ENCODE results near the gene DPYD.

The DPYD gene

DNA sequence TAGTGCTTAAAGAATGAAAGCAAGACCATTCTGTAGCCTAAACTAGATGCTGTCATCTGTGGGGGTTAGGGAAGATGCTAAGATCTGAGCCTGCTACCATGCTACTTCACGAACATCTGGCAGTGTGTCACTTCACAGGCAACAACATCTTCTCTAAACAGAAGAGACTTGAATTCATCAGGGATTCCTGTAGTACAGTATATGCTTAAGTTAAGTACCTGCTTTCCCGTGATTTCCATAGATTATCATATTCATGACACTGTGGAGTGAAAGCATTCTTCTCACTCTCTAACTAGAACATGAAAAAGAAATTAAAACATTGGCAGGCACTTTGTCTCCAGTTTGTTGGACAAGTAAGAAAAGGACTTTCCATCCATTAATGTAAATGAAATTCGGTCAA lies 808.4 kb downstream of the DPYD start:
- POLR2A ChIA-PET, result no interaction called here

DNA sequence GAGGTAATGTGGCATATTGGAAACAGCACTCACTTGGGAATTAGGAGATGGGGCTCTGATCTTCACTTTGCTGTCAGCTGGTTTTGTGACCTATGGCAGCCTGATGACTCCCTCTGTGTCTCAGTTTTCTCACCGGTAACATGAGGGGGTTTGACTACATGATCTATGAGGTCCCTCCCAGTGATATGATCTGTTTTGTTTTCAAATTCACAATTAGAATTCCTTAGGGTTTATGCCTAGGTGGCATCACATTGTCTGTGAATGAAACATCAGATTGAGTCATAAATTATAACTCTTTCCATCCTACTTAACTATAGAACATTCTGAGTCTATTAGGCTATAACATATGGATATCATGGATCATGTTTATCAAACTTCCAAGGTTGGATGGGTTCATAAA lies 812.7 kb downstream of the DPYD start:
- CTCF ChIA-PET, result interaction anchor here (1.3 kb wide), 1 partner anchor 29 kb away, joined by 3 read pairs; no protein-coding TSS in a partner anchor
- POLR2A ChIA-PET, result interaction anchor here (0.7 kb wide), 1 partner anchor 225 kb away, joined by 3 read pairs; no protein-coding TSS in a partner anchor
- H3K4me3 ChIP-seq (ENCODE audit: low read depth, low read length), result no peak overlapping the region
- TF ChIP-seq, protein P1, sequence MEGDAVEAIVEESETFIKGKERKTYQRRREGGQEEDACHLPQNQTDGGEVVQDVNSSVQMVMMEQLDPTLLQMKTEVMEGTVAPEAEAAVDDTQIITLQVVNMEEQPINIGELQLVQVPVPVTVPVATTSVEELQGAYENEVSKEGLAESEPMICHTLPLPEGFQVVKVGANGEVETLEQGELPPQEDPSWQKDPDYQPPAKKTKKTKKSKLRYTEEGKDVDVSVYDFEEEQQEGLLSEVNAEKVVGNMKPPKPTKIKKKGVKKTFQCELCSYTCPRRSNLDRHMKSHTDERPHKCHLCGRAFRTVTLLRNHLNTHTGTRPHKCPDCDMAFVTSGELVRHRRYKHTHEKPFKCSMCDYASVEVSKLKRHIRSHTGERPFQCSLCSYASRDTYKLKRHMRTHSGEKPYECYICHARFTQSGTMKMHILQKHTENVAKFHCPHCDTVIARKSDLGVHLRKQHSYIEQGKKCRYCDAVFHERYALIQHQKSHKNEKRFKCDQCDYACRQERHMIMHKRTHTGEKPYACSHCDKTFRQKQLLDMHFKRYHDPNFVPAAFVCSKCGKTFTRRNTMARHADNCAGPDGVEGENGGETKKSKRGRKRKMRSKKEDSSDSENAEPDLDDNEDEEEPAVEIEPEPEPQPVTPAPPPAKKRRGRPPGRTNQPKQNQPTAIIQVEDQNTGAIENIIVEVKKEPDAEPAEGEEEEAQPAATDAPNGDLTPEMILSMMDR (IDR thresholded peaks at IDR 0.05; ENCODE audit: insufficient read depth, low read length, missing control alignments), result no peak
- no peak for DNase-seq (ENCODE audit: low read depth, low spot score)

More for the DNA sequence above, 808.4 kb downstream of the DPYD start:
- CTCF ChIA-PET, result no interaction called here
- TF ChIP-seq, protein P1 (IDR thresholded peaks at IDR 0.05; ENCODE audit: insufficient read depth, low read length, missing control alignments), result no peak
- no peak overlapping the region for H3K4me3 ChIP-seq (ENCODE audit: low read depth, low read length)
- DNase-seq (ENCODE audit: low read depth, low spot score), result no peak

DNA sequence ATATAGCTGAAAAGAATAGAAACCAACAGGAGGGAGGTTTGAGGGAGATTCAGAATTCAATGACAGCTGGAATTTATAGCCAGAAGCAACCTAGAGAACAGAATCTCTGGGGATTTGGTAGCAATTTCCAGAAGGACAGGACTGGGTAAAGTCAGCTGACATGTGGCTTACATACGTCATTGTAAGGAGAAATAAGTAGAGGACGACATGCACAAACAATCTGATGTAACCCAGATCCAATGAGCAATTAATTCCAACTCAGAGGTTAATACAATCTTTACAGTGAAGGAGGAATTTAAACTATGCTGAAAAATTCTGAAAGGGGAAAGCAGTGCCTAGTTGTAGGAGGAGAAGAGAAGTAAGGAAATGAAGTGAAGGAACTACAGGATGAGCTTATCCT lies 815.3 kb downstream of the DPYD start:
- TF ChIP-seq, protein P1 (IDR thresholded peaks at IDR 0.05; ENCODE audit: insufficient read depth, low read length, missing control alignments), result no peak
- H3K4me3 ChIP-seq (ENCODE audit: low read depth, low read length), result no peak overlapping the region
- ChIA-PET POLR2A (interaction anchor here (0.6 kb wide), 1 partner anchor 11 kb away, joined by 3 read pairs; no protein-coding TSS in a partner anchor), CTCF (interaction anchor here (1.8 kb wide), 1 partner anchor 32 kb away, joined by 6 read pairs; no protein-coding TSS in a partner anchor)
- DNase-seq (ENCODE audit: low read depth, low spot score), result no peak

DNA sequence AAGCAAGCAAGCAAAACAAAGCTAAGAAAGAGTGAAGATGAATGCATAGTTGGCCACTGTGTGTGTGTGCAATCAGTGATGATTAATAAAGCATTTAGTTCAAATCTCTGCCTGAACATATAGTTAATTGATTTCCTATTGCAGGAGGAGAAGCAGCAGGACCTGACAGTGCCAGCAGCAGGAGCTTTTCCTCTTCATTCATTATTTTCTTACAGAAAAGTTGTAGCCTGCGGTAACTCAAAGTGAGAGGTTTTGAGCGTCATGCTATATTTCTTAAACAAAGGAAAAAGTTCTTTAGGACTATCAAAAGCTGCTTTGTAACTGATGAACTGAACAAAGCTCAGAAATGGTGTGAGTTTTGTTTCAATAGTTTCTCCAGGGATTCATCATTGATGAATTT lies 819.3 kb downstream of the DPYD start:
- CTCF ChIA-PET, result no interaction called here
- H3K4me3 ChIP-seq (ENCODE audit: low read depth, low read length), result no peak overlapping the region
- TF ChIP-seq, protein P1 (IDR thresholded peaks at IDR 0.05; ENCODE audit: insufficient read depth, low read length, missing control alignments), result no peak
- DNase-seq (ENCODE audit: low read depth, low spot score), result no peak
- POLR2A ChIA-PET, result no interaction called here

DNA sequence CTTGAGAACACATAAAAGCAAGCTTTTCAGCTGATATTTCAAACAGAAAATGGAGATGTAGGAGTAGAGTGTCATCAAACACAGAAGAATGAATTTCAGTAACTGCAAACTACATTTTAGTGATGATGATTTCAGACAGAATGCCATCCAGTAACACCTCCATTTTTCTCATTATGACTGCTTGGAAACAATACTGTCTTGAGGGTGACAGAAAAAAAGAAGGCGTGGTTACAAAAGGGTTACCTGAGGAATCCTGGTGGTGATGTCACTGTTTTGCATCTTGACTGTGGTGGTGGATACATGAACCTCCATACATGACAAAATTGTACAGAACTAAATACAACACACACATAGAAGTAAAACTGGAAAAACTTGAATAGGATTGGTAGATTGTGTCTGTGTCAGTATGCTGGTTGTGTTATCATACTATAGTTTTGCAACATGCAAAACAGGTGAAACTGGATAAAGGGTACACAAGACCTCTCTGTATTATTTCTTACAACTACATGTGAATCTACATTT lies 823.4 kb downstream of the DPYD start:
- ChIA-PET POLR2A (no interaction called here), CTCF (no interaction called here)
- TF ChIP-seq, protein P1 (IDR thresholded peaks at IDR 0.05; ENCODE audit: insufficient read depth, low read length, missing control alignments), result no peak
- DNase-seq (ENCODE audit: low read depth, low spot score), result no peak
- no peak overlapping the region for H3K4me3 ChIP-seq (ENCODE audit: low read depth, low read length)

DNA sequence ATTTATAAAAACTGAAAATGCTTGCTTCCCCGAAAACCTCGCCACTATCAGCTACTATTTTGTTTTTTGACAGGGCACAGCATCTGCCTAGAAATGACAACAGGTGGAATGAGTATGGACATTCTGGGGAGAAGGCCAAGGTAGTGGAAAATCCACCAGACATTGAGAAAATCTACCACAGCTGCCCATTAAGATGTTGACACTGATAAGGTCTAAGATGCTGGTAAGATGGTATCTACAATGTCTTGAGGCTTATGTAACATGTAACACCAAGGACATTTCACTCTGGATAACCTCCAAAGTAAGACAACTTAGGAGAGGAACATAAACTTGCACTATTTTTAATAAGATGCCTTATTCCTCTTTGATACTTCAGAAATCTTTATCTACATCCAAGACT lies 825.1 kb downstream of the DPYD start:
- no peak overlapping the region for H3K4me3 ChIP-seq (ENCODE audit: low read depth, low read length)
- ChIA-PET POLR2A (no interaction called here), CTCF (no interaction called here)
- DNase-seq (ENCODE audit: low read depth, low spot score), result no peak
- TF ChIP-seq, protein P1 (IDR thresholded peaks at IDR 0.05; ENCODE audit: insufficient read depth, low read length, missing control alignments), result no peak

Data from AG04449 (cell line).